ENCODE data around the gene PSME3IP1. TPM values are rescaled to one million over a fixed set of nuclear protein-coding genes. Genes with fewer than 3 reads are reported as not detected.

Gene PSME3IP1
- total RNA-seq, 3 donors from 2014 or later, result 64.8 to 81.4 (median 69.8) TPM

- no peak for TF ChIP-seq POLR2AphosphoS5 (IDR thresholded peaks at IDR 0.05)
- no peak for TF ChIP-seq POLR2A (IDR thresholded peaks at IDR 0.05)
- TF ChIP-seq CTCF (IDR thresholded peaks at IDR 0.05), result no peak
- DNase-seq (ENCODE audit: low spot score in 2 of 2), result no peak
- Histone ChIP-seq H3K4me3 (no peak overlapping the region), H3K4me1 (no peaks in the 10 kb centered on the region), H3K27ac (no peak overlapping the region), H3K27me3 (no peaks in the 10 kb centered on the region), H3K36me3 (no peaks in the 10 kb centered on the region), H3K9me3 (no peaks in the 10 kb centered on the region)
- intact Hi-C loops (cut with DNase I; ENCODE audit: low total_unique reads), result no loop called here
These were observed 58.6 kb downstream of the PSME3IP1 start for GRCh38 chr16:57127037-57127763.

- H3K27ac ChIP-seq, result no peak overlapping the region
- H3K4me3 ChIP-seq, result no peak overlapping the region
- no peak for DNase-seq (ENCODE audit: low spot score in 2 of 2)
- intact Hi-C loops (cut with DNase I; ENCODE audit: low total_unique reads), result no loop called here
- no peaks in the 10 kb centered on the region for H3K27me3 ChIP-seq
- TF ChIP-seq CTCF (IDR thresholded peaks at IDR 0.05) (no peak), POLR2AphosphoS5 (IDR thresholded peaks at IDR 0.05) (no peak), POLR2A (IDR thresholded peaks at IDR 0.05) (no peak)
- H3K36me3 ChIP-seq, result no peaks in the 10 kb centered on the region
- no peaks in the 10 kb centered on the region for H3K4me1 ChIP-seq
- H3K9me3 ChIP-seq, result no peaks in the 10 kb centered on the region
These were observed 59.4 kb downstream of the PSME3IP1 start for GRCh38 chr16:57126411-57126810.

GRCh38 chr16:57125969-57126368 is 59.9 kb downstream of the PSME3IP1 start:
- no peak for DNase-seq (ENCODE audit: low spot score in 2 of 2)
- Histone ChIP-seq H3K9me3 (no peaks in the 10 kb centered on the region), H3K27ac (no peak overlapping the region), H3K4me1 (no peaks in the 10 kb centered on the region), H3K27me3 (no peaks in the 10 kb centered on the region), H3K36me3 (peaks cover 3% of the 10 kb centered on the region), H3K4me3 (no peak overlapping the region)
- no peak for TF ChIP-seq POLR2AphosphoS5 (IDR thresholded peaks at IDR 0.05)
- intact Hi-C loops (cut with DNase I; ENCODE audit: low total_unique reads), result no loop called here

- Histone ChIP-seq H3K27ac (no peak overlapping the region), H3K27me3 (no peaks in the 10 kb centered on the region), H3K36me3 (peaks cover 4% of the 10 kb centered on the region), H3K9me3 (no peaks in the 10 kb centered on the region), H3K4me3 (no peak overlapping the region), H3K4me1 (no peaks in the 10 kb centered on the region)
- DNase-seq (ENCODE audit: low spot score in 2 of 2), result no peak
- TF ChIP-seq POLR2A (IDR thresholded peaks at IDR 0.05) (no peak), CTCF (IDR thresholded peaks at IDR 0.05) (no peak), POLR2AphosphoS5 (IDR thresholded peaks at IDR 0.05) (no peak)
- intact Hi-C loops (cut with DNase I; ENCODE audit: low total_unique reads), result no loop called here
These were observed 60.5 kb downstream of the PSME3IP1 start for GRCh38 chr16:57125376-57125775.

- no peak for TF ChIP-seq CTCF (IDR thresholded peaks at IDR 0.05)
- no peak for TF ChIP-seq POLR2AphosphoS5 (IDR thresholded peaks at IDR 0.05)
- no peak for TF ChIP-seq POLR2A (IDR thresholded peaks at IDR 0.05)
- Histone ChIP-seq H3K36me3 (peaks cover 4% of the 10 kb centered on the region), H3K9me3 (no peaks in the 10 kb centered on the region), H3K27me3 (no peaks in the 10 kb centered on the region), H3K4me3 (no peak overlapping the region), H3K27ac (no peak overlapping the region), H3K4me1 (no peaks in the 10 kb centered on the region)
- intact Hi-C loops (cut with DNase I; ENCODE audit: low total_unique reads), result no loop called here
- no peak for DNase-seq (ENCODE audit: low spot score in 2 of 2)
These were observed 61.7 kb downstream of the PSME3IP1 start for GRCh38 chr16:57123974-57124674.

Measured in breast epithelium (tissue), 4 donors.